HepG2 (cell line): ENCODE results near the gene CADM4. TPM values are rescaled to one million over a fixed set of nuclear protein-coding genes. Genes with fewer than 3 reads are reported as not detected.

Source experiments
- HCFC1 ChIP-seq: fragments of 150-350 bp; IDR thresholded peaks from 2 replicates; pipeline ENCODE4 v1.6.1; 2014; ENCODE audit warnings: low read depth, low read length
- HES4 ChIP-seq: sonication (generic); formaldehyde crosslinking; IDR thresholded peaks from 2 replicates; pipeline ENCODE4 v1.9.0; 2021; ENCODE audit warnings: mild to moderate bottlenecking, missing genetic modification reagents, borderline replicate concordance
- JUND ChIP-seq: sonication (generic); formaldehyde crosslinking; IDR thresholded peaks from 2 replicates; pipeline ENCODE4 v1.8.0; 2022; ENCODE audit warnings: mild to moderate bottlenecking, missing genetic modification reagents
- KDM5B ChIP-seq: sonication (generic); formaldehyde crosslinking; IDR thresholded peaks from 2 replicates; pipeline ENCODE4 v1.4.0; 2020; ENCODE audit warnings: missing genetic modification reagents, mild to moderate bottlenecking, borderline replicate concordance
- MTA1 ChIP-seq: sonication (generic); formaldehyde crosslinking; IDR thresholded peaks from 2 replicates; pipeline ENCODE4 v1.4.0; 2020; ENCODE audit warnings: missing genetic modification reagents, mild to moderate bottlenecking, borderline replicate concordance
- MZF1 ChIP-seq: sonication (generic); formaldehyde crosslinking; IDR thresholded peaks from 2 replicates; pipeline ENCODE4 v1.8.1; 2023; ENCODE audit warnings: mild to moderate bottlenecking, missing genetic modification reagents, borderline replicate concordance
- NBN ChIP-seq: fragments of 450-650 bp; conservative IDR thresholded peaks from 2 replicates; pipeline ENCODE4 v1.6.1; 2017
- RFX3 ChIP-seq: IDR thresholded peaks from 2 replicates; pipeline ENCODE4 v1.6.1; 2016; ENCODE audit warnings: missing biosample characterization, missing genetic modification reagents
- SRSF9 ChIP-seq: fragments of 200-400 bp; formaldehyde crosslinking; IDR thresholded peaks from 2 replicates; pipeline ENCODE4 v1.6.1; 2018; ENCODE audit warnings: borderline replicate concordance, mild to moderate bottlenecking, low read depth, low read length; ENCODE audit not compliant: insufficient read depth, poor library complexity, severe bottlenecking
- TBX3 ChIP-seq: fragments of 450-650 bp; IDR thresholded peaks from 2 replicates; pipeline ENCODE4 v1.6.1; 2017; ENCODE audit warnings: antibody characterized with exemption, mild to moderate bottlenecking, inconsistent platforms, borderline replicate concordance
- ZIK1 ChIP-seq: sonication (generic); formaldehyde crosslinking; IDR thresholded peaks from 2 replicates; pipeline ENCODE4 v1.5.0; 2020; ENCODE audit warnings: mild to moderate bottlenecking, low read depth, missing genetic modification reagents, borderline replicate concordance
- ZNF101 ChIP-seq: sonication (generic); formaldehyde crosslinking; IDR thresholded peaks from 2 replicates; pipeline ENCODE4 v1.4.0; 2020; ENCODE audit warnings: mild to moderate bottlenecking, low read depth, missing genetic modification reagents, borderline replicate concordance
- ZNF780A ChIP-seq: sonication (generic); formaldehyde crosslinking; IDR thresholded peaks from 2 replicates; pipeline ENCODE4 v1.8.0; 2022; ENCODE audit warnings: mild to moderate bottlenecking, missing genetic modification reagents, moderate library complexity
- ZNF816 ChIP-seq: sonication (generic); formaldehyde crosslinking; IDR thresholded peaks from 2 replicates; pipeline ENCODE4 v1.8.0; 2022; ENCODE audit warnings: missing genetic modification reagents, mild to moderate bottlenecking, borderline replicate concordance
- polyA plus RNA-seq, 8 experiments: library from polyadenylated mRNA; depleted of rRNA in 3 of 8; stranded (reverse) in 7 of 8; unstranded in 1 of 8; fragments of >200 nt; fragmentation: Illumina TruSeq in 4 of 8; extraction: Trizol in 4 of 8; gene quantifications; 2 replicates each; pipeline versions ENCODE4 v1.2.1 to v1.2.3, GENCODE V29; 2011 to 2016; ENCODE audit warnings: low read depth in 4 of 8, missing spikeins in 1 of 8, mixed read lengths in 1 of 8; ENCODE audit not compliant: insufficient read depth in 1 of 8
- total RNA-seq, 5 experiments: library from RNA; depleted of rRNA; stranded (reverse); fragments of >200 nt; fragmentation: Illumina TruSeq; extraction: Trizol; gene quantifications; 2 replicates each; pipeline ENCODE4 v1.2.3, GENCODE V29; 2016; ENCODE audit warnings: low read depth in 1 of 5
- TF ChIP-seq, protein P1 (sequence below): sonication (generic); formaldehyde crosslinking; IDR thresholded peaks from 2 replicates; pipeline ENCODE4 v1.4.0; 2020; ENCODE audit warnings: missing genetic modification reagents, borderline replicate concordance
- TF ChIP-seq, protein P2 (sequence below): sonication (generic); formaldehyde crosslinking; conservative IDR thresholded peaks from 2 replicates; pipeline ENCODE4 v1.4.0; 2020; ENCODE audit warnings: mild to moderate bottlenecking, missing genetic modification reagents, moderate library complexity
- TF ChIP-seq, protein P3 (sequence below): sonication (generic); formaldehyde crosslinking; IDR thresholded peaks from 2 replicates; pipeline ENCODE4 v1.5.0; 2020; ENCODE audit warnings: missing genetic modification reagents

Gene CADM4
- total and polyA plus RNA-seq, 2 of the 13 experiments (the other 11 are each of a cell fraction or from before 2014, with no cell fraction given): 8.5 to 16.0 TPM

DNA sequence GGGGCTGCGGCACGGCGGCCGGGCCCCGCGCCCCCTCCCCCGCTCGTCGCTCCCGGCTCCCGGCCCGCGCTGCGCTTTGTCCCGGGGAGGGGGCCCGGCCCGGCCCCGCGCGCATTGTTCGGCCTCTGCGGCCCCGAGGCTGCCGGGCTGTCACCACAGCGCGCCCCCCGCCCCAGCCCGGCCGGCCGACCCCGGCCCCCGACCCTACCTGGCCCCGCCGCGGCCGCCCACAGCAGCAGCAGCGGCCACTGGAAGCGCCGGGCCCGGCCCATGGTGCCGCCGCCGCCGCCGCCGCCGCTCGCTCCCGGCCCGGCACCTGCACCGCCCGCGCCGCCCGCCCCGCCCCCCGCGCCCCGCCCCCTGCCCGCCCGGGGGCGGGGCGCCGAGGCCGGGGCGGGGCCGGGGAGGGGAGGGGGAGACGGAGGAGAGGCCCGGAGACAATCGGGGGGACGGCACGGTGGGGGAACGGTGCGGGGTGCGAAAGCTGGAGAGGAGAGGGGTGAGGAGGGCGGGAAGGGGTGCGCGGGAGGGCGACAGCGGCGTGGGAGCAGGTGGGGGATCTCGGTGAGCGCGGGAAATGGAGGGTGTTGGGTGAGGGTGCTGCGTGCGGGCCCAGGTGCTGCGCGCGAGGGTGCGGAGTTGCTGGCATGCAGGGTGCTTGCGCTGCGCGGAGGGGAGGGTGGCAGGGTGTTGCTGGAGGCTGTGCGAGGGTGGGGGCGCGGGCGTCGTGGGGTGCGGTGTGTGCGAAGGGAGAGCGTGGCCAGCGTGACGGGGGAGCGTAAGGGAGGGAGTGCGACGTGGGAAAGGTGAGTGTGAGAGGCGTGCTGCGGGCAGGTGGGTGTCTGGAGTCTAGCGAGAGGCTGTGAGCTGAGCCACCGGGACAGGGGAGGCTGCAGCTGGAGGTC, at the start of gene CADM4 (continued):
- no peak for TF ChIP-seq ZNF816 (CRISPR knock-in tag)
- TF ChIP-seq ZNF780A: no peak
- TF ChIP-seq ZIK1 (CRISPR knock-in tag): 0 out of 2 replicates have a peak, but pooled peaks have one; percentile 67
- no peak for TF ChIP-seq NBN
- peak; percentile 35; the same call in 1 of the 2 replicates for TF ChIP-seq HES4 (CRISPR knock-in tag)
- TF ChIP-seq KDM5B (CRISPR knock-in tag): peak; percentile 80
- no peak for TF ChIP-seq SRSF9
- TF ChIP-seq, protein P1, sequence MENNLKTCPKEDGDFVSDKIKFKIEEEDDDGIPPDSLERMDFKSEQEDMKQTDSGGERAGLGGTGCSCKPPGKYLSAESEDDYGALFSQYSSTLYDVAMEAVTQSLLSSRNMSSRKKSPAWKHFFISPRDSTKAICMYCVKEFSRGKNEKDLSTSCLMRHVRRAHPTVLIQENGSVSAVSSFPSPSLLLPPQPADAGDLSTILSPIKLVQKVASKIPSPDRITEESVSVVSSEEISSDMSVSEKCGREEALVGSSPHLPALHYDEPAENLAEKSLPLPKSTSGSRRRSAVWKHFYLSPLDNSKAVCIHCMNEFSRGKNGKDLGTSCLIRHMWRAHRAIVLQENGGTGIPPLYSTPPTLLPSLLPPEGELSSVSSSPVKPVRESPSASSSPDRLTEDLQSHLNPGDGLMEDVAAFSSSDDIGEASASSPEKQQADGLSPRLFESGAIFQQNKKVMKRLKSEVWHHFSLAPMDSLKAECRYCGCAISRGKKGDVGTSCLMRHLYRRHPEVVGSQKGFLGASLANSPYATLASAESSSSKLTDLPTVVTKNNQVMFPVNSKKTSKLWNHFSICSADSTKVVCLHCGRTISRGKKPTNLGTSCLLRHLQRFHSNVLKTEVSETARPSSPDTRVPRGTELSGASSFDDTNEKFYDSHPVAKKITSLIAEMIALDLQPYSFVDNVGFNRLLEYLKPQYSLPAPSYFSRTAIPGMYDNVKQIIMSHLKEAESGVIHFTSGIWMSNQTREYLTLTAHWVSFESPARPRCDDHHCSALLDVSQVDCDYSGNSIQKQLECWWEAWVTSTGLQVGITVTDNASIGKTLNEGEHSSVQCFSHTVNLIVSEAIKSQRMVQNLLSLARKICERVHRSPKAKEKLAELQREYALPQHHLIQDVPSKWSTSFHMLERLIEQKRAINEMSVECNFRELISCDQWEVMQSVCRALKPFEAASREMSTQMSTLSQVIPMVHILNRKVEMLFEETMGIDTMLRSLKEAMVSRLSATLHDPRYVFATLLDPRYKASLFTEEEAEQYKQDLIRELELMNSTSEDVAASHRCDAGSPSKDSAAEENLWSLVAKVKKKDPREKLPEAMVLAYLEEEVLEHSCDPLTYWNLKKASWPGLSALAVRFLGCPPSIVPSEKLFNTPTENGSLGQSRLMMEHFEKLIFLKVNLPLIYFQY (CRISPR knock-in tag): no peak
- TF ChIP-seq, protein P2, sequence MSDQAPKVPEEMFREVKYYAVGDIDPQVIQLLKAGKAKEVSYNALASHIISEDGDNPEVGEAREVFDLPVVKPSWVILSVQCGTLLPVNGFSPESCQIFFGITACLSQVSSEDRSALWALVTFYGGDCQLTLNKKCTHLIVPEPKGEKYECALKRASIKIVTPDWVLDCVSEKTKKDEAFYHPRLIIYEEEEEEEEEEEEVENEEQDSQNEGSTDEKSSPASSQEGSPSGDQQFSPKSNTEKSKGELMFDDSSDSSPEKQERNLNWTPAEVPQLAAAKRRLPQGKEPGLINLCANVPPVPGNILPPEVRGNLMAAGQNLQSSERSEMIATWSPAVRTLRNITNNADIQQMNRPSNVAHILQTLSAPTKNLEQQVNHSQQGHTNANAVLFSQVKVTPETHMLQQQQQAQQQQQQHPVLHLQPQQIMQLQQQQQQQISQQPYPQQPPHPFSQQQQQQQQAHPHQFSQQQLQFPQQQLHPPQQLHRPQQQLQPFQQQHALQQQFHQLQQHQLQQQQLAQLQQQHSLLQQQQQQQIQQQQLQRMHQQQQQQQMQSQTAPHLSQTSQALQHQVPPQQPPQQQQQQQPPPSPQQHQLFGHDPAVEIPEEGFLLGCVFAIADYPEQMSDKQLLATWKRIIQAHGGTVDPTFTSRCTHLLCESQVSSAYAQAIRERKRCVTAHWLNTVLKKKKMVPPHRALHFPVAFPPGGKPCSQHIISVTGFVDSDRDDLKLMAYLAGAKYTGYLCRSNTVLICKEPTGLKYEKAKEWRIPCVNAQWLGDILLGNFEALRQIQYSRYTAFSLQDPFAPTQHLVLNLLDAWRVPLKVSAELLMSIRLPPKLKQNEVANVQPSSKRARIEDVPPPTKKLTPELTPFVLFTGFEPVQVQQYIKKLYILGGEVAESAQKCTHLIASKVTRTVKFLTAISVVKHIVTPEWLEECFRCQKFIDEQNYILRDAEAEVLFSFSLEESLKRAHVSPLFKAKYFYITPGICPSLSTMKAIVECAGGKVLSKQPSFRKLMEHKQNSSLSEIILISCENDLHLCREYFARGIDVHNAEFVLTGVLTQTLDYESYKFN (CRISPR knock-in tag): no peak
- TF ChIP-seq HCFC1: no peak
- TF ChIP-seq TBX3: 0 out of 2 replicates have a peak, but pooled peaks have one; percentile 11
- no peak for TF ChIP-seq JUND (CRISPR knock-in tag)
- TF ChIP-seq MTA1: 0 out of 2 replicates have a peak, but pooled peaks have one; percentile 27
- 0 out of 2 replicates have a peak, but pooled peaks have one; percentile 49 for TF ChIP-seq MZF1 (CRISPR knock-in tag)
- TF ChIP-seq RFX3 (CRISPR knock-in tag): no peak
- TF ChIP-seq, protein P3, sequence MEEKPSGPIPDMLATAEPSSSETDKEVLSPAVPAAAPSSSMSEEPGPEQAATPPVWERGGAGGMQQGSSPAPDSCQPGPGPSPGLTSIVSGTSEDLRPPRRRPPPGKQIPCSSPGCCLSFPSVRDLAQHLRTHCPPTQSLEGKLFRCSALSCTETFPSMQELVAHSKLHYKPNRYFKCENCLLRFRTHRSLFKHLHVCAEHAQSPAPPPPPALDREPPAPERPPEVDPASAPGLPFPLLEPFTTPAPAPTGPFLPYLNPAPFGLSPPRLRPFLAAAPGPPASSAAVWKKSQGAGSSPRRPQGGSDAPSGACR (CRISPR knock-in tag): no peak
- TF ChIP-seq ZNF101: no peak
